HG03558 (cell line): Measurements from ENCODE around the gene COPS3.

ENCODE experiments used
- ATAC-seq: cut with Tn5 transposase; IDR thresholded peaks from one replicate; pipeline ENCODE4 v1.9.1; 2021; ENCODE audit warnings: moderate number of reproducible peaks; ENCODE audit not compliant: unreplicated experiment; ENCODE audit errors: extremely low read depth

Gene COPS3

DNA sequence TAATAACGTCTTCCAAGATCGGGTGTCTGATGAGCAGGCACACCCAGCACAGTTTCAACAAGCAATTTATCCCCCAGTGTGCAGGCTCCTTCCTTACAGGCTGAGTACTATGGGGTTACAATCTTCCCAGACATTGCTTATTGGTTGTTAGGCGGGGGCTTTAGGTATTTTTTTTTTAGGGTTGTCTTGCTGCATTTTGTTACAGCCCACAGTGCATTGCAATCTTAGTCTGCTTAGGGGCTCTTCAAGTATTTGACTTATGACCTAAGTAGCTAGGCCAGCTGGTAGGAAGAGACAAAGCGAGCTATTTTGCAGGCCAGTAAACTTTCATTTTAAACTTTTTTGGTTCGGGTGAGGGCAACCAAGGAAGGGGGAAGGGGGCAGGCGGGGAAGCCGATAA, 80.7 kb downstream of the COPS3 start:
- no peak for ATAC-seq

DNA sequence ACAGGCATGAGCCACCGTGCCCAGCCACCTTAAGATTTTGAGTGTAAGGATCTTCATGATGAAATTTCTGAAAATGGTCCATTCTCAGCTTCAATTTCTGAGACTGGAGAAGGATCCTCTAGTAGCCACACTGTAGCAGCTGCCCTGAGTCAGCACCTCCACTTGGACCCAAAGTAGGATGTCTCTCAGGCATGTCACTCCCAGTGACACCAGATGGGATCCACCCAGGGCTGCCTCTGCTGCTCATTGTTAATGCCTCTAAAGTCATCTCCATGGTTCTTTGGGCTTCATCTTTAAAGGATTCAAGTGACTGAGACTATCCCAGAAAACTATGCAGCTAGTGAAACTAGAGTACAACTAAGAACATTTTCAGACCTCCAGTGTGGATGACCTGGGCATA, 82.8 kb downstream of the COPS3 start:
- no peak for ATAC-seq

DNA sequence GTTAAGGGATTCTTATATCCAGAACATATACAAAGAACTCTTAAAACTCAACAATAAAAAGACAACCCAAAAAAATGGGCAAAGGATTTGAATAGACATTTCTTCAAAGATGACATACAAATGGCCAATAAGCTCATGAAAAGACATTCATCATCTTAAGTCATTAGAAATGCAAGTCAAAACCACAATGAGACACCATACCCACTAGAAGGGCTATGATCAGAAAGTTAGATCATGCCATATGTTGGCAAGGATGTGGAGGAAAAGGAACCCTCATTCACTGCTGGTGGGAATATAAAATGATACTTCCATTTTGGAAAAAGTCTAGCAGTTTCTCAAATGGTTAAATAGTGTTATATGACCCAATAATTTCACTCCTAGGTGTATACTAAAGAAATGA, 84.3 kb downstream of the COPS3 start:
- no peak for ATAC-seq
